KMS-11 (cell line): Measurements from ENCODE around the gene NOL4.

ENCODE experiments used
- H2AFZ ChIP-seq: fragments of 200-600 bp; sonication (generic); 2 replicates; pipeline ENCODE4 v1.6.1; 2016; ENCODE audit warnings: antibody characterized with exemption, mixed run types, low read depth
- H3K27ac ChIP-seq: fragments of 200-600 bp; sonication (generic); 2 replicates; pipeline ENCODE4 v1.6.1; 2016; ENCODE audit warnings: mild to moderate bottlenecking, mixed run types
- H3K27me3 ChIP-seq: fragments of 200-600 bp; sonication (generic); 2 replicates; pipeline ENCODE4 v1.6.1; 2017; ENCODE audit warnings: mild to moderate bottlenecking, low read depth, mixed run types, moderate library complexity; ENCODE audit not compliant: insufficient read depth
- H3K36me3 ChIP-seq: fragments of 200-600 bp; sonication (generic); 2 replicates; pipeline ENCODE4 v1.6.1; 2017; ENCODE audit warnings: mild to moderate bottlenecking, mixed run types; ENCODE audit not compliant: insufficient read depth
- H3K4me1 ChIP-seq: fragments of 200-600 bp; sonication (generic); 2 replicates; pipeline ENCODE4 v1.6.1; 2016; ENCODE audit warnings: mild to moderate bottlenecking, low read depth, mixed run types; ENCODE audit not compliant: poor library complexity, severe bottlenecking
- H3K4me2 ChIP-seq: fragments of 200-600 bp; sonication (generic); 2 replicates; pipeline ENCODE4 v1.7.0; 2016; ENCODE audit warnings: mild to moderate bottlenecking, mixed run types
- H3K4me3 ChIP-seq: fragments of 200-600 bp; sonication (generic); IDR thresholded peaks from 2 replicates; pipeline ENCODE4 v1.6.1; 2017; ENCODE audit warnings: low read depth, low read length, mixed read lengths; ENCODE audit not compliant: insufficient read depth
- H3K79me2 ChIP-seq: fragments of 200-600 bp; sonication (generic); 2 replicates; pipeline ENCODE4 v1.6.1; 2016; ENCODE audit warnings: low read depth, mixed run types; ENCODE audit not compliant: insufficient read depth
- H3K9ac ChIP-seq: fragments of 200-600 bp; sonication (generic); 2 replicates; pipeline ENCODE4 v1.6.1; 2016; ENCODE audit warnings: mild to moderate bottlenecking, mixed run types
- H4K20me1 ChIP-seq: fragments of 200-600 bp; sonication (generic); 2 replicates; pipeline ENCODE4 v1.6.1; 2016; ENCODE audit warnings: mild to moderate bottlenecking, mixed run types; ENCODE audit not compliant: insufficient read depth
- CTCF ChIP-seq: fragments of 200-600 bp; sonication (generic); conservative IDR thresholded peaks from 2 replicates; pipeline ENCODE4 v1.6.1; 2017; ENCODE audit warnings: low read depth, mild to moderate bottlenecking, antibody characterized with exemption, low read length, moderate library complexity, mixed read lengths

NOL4 gene

GRCh38 chr18:34203866-34204265 is 20.8 kb downstream of the NOL4 start:
- Histone ChIP-seq H3K9ac (no peak overlapping the region), H3K79me2 (no peaks in the 10 kb centered on the region), H4K20me1 (no peaks in the 10 kb centered on the region), H3K4me3 (no peak overlapping the region), H3K4me1 (no peaks in the 10 kb centered on the region), H3K27ac (no peak overlapping the region), H3K27me3 (no peaks in the 10 kb centered on the region), H3K4me2 (no peak overlapping the region), H3K36me3 (no peaks in the 10 kb centered on the region), H2AFZ (no peak overlapping the region)
- no peak for TF ChIP-seq CTCF

- H3K4me3 ChIP-seq: no peak overlapping the region
Measured at GRCh38 chr18:34196256-34196655, 28.5 kb downstream of the NOL4 start.

DNA sequence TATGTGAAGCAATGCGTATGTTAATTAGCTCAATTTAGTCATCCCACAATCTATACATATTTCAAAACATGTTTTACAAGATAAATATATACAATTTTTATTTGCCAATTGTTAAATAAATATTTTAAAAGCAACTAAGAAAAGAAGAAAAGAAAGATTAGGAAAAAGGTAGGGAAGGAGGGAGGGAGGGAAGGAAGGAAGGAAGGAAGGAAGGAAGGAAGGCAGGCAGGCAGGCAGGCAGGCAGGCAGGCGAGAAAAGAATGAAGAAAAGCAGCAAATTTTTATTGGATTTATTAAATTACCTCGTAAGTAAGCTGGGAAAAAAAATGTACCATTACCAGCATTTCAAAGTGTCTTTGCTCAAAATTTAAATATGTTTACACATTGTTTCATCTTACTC is 30.5 kb downstream of the NOL4 start:
- no peaks in the 10 kb centered on the region for H3K27me3 ChIP-seq
- no peaks in the 10 kb centered on the region for H3K4me1 ChIP-seq
- no peaks in the 10 kb centered on the region for H3K36me3 ChIP-seq
- no peak overlapping the region for H3K27ac ChIP-seq
- H3K4me3 ChIP-seq: no peak overlapping the region
- H3K79me2 ChIP-seq: no peaks in the 10 kb centered on the region
- no peak for TF ChIP-seq CTCF
- H4K20me1 ChIP-seq: no peaks in the 10 kb centered on the region
- no peak overlapping the region for H3K9ac ChIP-seq
- H2AFZ ChIP-seq: no peak overlapping the region
- no peak overlapping the region for H3K4me2 ChIP-seq

More at GRCh38 chr18:34196256-34196655, 28.5 kb downstream of the NOL4 start:
- Histone ChIP-seq H3K79me2 (no peaks in the 10 kb centered on the region), H2AFZ (no peak overlapping the region), H3K27me3 (no peaks in the 10 kb centered on the region), H3K4me1 (no peaks in the 10 kb centered on the region), H3K4me2 (no peak overlapping the region), H4K20me1 (no peaks in the 10 kb centered on the region), H3K36me3 (no peaks in the 10 kb centered on the region), H3K9ac (no peak overlapping the region), H3K27ac (no peak overlapping the region)
- TF ChIP-seq CTCF: no peak

GRCh38 chr18:34189656-34190435 is 34.9 kb downstream of the NOL4 start:
- H4K20me1 ChIP-seq: no peaks in the 10 kb centered on the region
- no peaks in the 10 kb centered on the region for H3K4me1 ChIP-seq
- H3K4me2 ChIP-seq: no peak overlapping the region
- no peak overlapping the region for H2AFZ ChIP-seq
- no peak overlapping the region for H3K4me3 ChIP-seq
- no peak overlapping the region for H3K27ac ChIP-seq
- H3K79me2 ChIP-seq: no peaks in the 10 kb centered on the region
- H3K27me3 ChIP-seq: no peaks in the 10 kb centered on the region
- no peaks in the 10 kb centered on the region for H3K36me3 ChIP-seq
- TF ChIP-seq CTCF: no peak
- H3K9ac ChIP-seq: no peak overlapping the region
